Nucleus accumbens (tissue), 56 donors: ENCODE results near the gene PLAC8L1.
"Not testable (repeated sequence)": the region's sequence is repeated elsewhere in the genome, so short reads cannot be mapped to it uniquely, and the experiment has no call there.

Source experiments
- DNase-seq, 56 donors: peaks; one replicate each; lab custom pipeline; 2025; lab: John Stamatoyannopoulos, UW

PLAC8L1 gene, protein sequence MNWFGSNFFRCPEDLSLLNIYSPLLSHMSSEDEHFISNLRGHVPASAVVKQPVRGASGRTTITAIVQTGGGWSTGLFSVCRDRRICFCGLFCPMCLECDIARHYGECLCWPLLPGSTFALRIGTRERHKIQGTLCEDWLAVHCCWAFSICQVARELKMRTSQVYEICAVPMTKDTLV

DNA sequence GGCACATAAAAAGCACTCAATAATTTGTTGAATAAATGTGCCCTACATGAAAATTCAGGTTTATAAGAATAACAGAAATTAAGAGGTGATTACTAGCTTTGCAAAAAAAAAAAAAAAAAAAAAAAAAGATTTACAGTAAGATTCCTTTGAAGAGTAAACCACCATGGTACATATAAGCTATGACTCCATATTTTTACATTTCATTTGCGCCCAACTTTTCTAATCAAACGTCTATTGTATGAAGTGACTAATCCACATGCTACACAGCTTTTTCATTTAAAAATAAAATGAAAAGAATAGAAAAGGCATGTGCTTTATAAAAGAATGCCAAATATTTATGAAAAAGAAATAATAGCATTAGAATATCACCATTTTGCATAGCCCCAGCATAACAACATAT, at the start of gene PLAC8L1:
Gene PLAC8L1, minus strand, starts transcription at position 101 of the 400 bp plus-strand sequence. CDS start 1,266 bp downstream, outside the sequence.
- no peak for DNase-seq

GRCh38 chr5:146151970-146152369, 46.6 kb upstream of the PLAC8L1 start:
- no peak for DNase-seq

DNA sequence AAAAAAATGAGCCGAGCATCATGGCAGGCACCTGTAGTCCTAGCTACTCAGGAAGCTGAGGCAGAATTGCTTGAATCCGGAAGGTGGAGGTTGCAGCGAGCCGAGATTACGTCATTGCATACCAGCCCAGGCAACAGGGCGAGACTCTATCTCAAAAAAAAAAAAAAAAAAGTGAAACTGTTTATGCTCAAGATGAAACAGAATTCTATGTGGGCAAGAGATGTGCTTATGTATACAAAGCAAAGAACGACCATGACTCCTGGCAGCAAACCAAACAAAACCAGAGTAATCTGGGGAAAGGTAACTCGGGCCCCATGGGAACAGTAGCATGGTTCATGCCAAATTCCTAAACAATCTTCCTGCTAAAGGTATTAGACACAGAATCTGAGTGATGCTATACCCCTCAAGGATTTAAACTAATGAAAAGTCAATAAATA, 32.6 kb upstream of the PLAC8L1 start:
- DNase-seq, result no peak

- DNase-seq, result no peak
Measured at GRCh38 chr5:146130440-146131045, 25.2 kb upstream of the PLAC8L1 start.

GRCh38 chr5:146126068-146126467, 20.7 kb upstream of the PLAC8L1 start:
- no peak for DNase-seq

DNA sequence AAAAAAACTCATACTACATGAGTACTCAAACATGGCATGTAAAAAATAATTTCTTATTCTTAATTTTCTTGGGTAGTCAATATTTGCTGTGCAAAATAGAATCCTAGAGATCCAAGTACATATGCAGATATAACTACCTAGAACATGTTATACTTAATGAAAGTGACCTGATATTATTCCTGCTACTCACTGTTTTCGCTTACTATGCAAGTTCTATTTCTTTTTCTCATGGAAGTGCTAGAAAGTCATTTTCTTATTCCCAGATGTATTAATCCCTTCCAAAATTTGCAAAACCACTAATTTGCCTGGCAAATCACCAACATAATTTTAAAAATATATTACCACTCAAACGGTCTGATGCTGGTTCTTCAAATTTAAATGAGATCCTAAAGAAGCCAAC, 19.2 kb upstream of the PLAC8L1 start:
- DNase-seq, result no peak

DNA sequence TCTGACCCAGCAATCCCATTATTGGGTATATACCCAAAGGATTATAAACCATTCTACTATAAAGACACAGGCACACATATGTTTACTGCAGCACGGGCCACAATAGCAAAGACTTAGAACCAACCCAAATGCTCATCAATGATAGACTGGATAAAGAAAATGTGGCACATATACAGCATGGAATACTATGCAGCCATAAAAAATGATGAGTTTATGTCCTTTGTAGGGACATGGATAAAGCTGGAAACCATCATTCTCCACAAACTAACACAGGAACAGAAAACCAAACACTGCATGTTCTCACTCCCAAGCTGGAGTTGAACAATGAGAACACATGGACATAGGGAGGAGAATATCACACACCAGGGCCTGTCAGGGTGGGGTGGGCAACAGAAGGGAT, 16.1 kb upstream of the PLAC8L1 start:
- not testable (repeated sequence) for DNase-seq

- DNase-seq, result no peak
Measured at GRCh38 chr5:146118322-146118721, 12.9 kb upstream of the PLAC8L1 start.

GRCh38 chr5:146117216-146117615, 11.8 kb upstream of the PLAC8L1 start:
- DNase-seq, result not testable (repeated sequence)

- no peak for DNase-seq
Measured at GRCh38 chr5:146116361-146116760, 11.0 kb upstream of the PLAC8L1 start.

- no peak for DNase-seq
Measured at GRCh38 chr5:146112476-146112875, 7.1 kb upstream of the PLAC8L1 start.

- no peak for DNase-seq
Measured at GRCh38 chr5:146111409-146111808, 6.0 kb upstream of the PLAC8L1 start.

DNA sequence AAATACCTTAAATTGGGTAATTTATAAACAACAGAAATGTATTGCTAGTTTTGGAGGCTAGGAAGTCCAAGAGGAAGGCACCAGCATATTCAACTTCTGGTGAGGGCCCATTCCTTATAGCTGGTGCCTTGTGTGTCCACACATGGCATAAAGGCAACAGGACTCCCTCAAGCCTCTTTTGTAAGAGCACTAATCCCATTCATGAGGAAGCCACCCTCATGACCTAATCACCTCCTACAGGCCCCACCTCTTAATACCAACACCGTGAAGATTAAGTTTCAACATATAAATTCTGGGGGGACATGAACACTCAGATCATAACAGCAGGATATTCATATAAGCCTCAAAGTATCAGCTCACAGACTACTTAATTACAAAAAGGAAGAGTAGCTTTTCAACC, 4.0 kb upstream of the PLAC8L1 start:
- no peak for DNase-seq

DNA sequence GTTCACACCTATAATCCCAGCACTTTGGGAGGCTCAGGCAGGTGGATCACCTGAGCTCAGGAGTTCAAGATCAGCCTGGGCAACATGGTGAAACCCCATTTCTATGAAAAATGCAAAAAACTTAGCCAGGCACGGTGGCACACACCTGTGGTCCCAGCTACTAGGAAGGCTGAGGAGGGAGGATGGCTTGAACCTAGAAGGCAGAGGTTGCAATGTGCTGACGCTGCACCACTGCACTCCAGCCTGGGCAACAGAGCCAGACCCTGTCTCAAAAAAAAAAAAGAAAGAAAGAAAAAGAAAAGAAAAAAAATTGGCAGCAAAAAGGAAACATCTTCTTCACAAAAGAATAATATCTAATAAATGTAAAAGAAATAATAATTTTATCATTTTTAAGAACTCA, 3.5 kb upstream of the PLAC8L1 start:
- not testable (repeated sequence) for DNase-seq

- no peak for DNase-seq
Measured at GRCh38 chr5:146107901-146108300, 2.5 kb upstream of the PLAC8L1 start.

GRCh38 chr5:146103594-146103993, 1.8 kb downstream of the PLAC8L1 start:
- DNase-seq, result no peak

GRCh38 chr5:146101646-146102045, 3.7 kb downstream of the PLAC8L1 start:
- DNase-seq, result no peak

DNA sequence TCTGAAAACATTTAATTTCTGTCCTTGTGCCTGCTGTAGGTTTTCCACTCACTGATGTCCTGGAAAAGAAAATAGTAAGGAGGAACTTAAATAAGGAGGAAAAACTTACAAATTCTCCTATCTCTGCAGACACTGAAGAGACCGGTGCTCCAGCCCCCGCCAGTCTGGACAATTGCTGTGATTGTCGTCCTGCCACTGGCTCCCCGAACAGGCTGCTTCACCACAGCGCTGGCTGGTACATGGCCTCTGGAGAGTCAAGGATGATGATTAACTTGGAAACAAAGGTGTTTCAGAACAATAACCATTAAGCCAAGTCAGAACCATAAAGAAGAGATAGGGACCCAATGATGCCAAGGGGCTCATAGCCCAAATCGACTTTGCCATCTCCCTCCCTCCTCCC, 7.3 kb downstream of the PLAC8L1 start:
- DNase-seq, result peak in 22 of 56 donors; percentile 0 to 64 (median 14)

- peak in 27 of 56 donors; percentile 3 to 81 (median 21) for DNase-seq
Measured at GRCh38 chr5:146091881-146092280, 13.5 kb downstream of the PLAC8L1 start.

DNA sequence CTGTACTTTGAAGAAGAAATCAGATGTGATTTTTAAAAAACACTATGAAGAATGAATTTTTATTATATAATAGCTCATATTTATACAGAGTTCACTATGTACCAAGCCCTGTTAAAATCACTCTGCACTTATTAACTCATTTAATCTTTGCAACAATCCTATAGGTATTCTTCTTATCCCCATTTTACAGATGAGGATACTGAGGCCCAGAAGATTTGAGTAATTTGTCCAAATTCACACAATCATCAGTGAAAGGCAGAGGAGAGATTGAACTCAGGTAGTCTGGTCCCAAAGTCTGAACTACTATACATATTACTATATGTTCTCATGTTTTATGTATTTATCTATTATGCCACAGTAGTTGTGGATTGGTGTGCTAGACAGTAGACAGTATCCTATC, 16.1 kb downstream of the PLAC8L1 start:
- DNase-seq, result no peak

DNA sequence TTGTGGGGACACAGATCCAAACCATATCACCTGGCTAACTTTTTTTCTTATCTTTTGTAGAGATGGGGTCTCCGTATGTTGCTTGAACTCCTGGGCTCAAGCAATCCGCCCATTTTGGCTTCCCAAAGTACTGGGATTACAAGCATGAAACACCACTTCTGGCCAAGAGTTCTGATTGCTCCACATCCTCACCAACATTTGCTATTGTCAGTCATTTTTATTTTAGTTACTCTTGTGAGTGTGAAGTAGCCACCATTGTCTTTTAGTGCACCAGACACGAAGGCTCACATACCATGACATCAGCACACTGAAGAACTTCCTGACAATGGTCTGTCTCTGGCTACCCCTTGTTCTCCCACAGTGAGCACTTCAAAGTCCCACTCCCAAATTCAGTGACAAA, 17.3 kb downstream of the PLAC8L1 start:
- DNase-seq, result no peak

- DNase-seq, result no peak
Measured at GRCh38 chr5:146084376-146084775, 21.0 kb downstream of the PLAC8L1 start.

GRCh38 chr5:146082798-146083197, 22.6 kb downstream of the PLAC8L1 start:
- DNase-seq, result no peak
